Activated CD4-positive, CD25-positive, alpha-beta regulatory T cell treated with anti-CD3 and anti-CD28 coated beads, Interleukin-2, amount 50 U/mL, for 16 hours (primary cell): ENCODE data around the gene THOC2.
"Not testable (repeated sequence)": the region's sequence is repeated elsewhere in the genome, so short reads cannot be mapped to it uniquely, and the experiment has no call there.

Experiments
- DNase-seq: peaks from one replicate; pipeline ENCODE4 v3.0.0-alpha.2; 2020; ENCODE audit warnings: low read depth, low spot score

The THOC2 gene, protein sequence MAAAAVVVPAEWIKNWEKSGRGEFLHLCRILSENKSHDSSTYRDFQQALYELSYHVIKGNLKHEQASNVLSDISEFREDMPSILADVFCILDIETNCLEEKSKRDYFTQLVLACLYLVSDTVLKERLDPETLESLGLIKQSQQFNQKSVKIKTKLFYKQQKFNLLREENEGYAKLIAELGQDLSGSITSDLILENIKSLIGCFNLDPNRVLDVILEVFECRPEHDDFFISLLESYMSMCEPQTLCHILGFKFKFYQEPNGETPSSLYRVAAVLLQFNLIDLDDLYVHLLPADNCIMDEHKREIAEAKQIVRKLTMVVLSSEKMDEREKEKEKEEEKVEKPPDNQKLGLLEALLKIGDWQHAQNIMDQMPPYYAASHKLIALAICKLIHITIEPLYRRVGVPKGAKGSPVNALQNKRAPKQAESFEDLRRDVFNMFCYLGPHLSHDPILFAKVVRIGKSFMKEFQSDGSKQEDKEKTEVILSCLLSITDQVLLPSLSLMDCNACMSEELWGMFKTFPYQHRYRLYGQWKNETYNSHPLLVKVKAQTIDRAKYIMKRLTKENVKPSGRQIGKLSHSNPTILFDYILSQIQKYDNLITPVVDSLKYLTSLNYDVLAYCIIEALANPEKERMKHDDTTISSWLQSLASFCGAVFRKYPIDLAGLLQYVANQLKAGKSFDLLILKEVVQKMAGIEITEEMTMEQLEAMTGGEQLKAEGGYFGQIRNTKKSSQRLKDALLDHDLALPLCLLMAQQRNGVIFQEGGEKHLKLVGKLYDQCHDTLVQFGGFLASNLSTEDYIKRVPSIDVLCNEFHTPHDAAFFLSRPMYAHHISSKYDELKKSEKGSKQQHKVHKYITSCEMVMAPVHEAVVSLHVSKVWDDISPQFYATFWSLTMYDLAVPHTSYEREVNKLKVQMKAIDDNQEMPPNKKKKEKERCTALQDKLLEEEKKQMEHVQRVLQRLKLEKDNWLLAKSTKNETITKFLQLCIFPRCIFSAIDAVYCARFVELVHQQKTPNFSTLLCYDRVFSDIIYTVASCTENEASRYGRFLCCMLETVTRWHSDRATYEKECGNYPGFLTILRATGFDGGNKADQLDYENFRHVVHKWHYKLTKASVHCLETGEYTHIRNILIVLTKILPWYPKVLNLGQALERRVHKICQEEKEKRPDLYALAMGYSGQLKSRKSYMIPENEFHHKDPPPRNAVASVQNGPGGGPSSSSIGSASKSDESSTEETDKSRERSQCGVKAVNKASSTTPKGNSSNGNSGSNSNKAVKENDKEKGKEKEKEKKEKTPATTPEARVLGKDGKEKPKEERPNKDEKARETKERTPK (N-terminal part only)

GRCh38 chrX:123732670-123733363, at the start of gene THOC2:
Gene THOC2, minus strand, starts transcription at chrX:123733052. Its CDS starts 30 bp downstream, at chrX:123733022.
- peak; percentile 43 for DNase-seq

GRCh38 chrX:123781786-123782185, 48.9 kb upstream of the THOC2 start:
- not testable (repeated sequence) for DNase-seq

GRCh38 chrX:123779908-123780396, 47.1 kb upstream of the THOC2 start:
- DNase-seq: no peak

DNA sequence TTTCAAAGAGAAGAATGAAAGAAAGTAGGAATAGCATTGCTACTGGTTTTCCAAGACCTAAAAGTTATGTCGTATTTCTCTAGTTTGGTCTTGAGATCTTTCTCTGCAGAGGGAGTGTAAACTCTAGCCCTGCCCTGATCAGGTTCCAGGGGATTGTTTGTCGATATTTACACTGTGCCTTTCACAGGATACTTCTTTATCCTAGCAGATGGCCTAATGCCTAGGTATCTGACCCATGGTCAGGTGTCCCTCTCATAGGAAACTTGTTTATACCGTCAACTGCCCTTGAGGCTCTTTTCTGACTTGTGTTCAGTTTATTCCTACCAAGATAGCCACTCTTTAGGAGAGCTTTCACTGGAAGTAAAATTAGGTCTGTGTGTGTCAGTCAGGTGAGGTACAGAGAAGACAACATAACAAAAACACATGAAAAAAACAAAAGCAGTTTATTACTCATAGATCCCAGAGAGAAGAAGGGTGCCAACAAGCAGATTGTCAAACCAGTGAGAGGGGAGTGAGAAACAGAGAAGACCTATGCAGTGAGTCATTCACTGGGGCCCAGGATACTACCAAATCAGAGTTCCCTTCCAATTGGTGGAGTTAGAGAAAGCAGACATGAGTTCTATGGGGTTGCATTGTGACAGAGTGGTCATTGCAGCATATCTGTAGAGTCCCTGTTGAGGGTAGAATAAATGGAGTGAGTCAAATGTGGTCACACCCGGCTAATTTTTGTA, 40.6 kb upstream of the THOC2 start:
- DNase-seq: no peak

DNA sequence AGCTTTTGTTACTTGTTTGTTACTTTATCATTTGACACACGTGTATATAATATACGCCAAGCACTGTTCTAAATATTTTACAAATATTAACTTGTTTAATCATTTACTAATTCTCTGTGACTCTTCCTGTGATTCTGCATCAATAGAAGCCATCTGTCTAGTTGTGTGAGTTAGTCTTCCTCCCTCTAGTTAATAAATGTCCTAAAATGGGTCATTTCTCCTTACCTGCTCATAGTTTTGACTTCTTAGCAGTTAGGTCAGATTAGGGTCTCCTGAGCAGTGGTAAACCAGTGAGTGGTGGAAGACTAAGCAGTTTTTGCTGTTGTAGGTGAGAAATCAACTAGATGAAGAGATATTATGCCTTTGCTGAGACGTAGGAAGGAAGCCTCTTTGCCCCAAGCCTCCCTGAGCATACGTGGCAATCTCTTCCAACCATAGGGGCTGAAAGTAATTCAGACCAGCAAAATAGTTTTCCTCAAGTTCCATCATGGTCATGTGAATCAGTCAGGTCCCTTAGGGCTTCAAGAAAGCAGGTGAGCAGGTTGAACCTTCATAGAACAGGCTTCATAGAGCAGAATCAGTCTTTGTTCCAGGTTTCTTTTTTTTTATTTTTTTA, 38.7 kb upstream of the THOC2 start:
- no peak for DNase-seq

GRCh38 chrX:123764967-123765871, 32.4 kb upstream of the THOC2 start:
- DNase-seq: peak; percentile 4

DNA sequence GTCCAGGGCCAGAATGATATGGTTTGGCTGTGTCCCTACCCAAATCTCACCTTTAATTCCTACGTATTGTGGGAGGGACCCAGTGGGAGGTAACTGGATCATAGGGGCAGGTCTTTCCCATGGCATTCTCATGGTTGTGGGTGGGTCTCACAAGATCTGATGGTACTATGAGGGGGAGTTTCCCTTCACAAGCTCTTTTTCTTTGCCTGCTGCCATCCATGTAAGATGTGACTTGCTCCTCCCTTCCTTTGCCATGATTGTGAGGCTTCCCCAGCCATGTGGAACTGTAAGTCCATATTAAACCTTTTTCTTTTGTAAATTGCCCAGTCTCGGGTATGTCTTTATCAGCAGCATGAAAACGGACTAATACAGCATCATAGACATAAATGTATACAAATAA, 27.0 kb upstream of the THOC2 start:
- not testable (repeated sequence) for DNase-seq

DNA sequence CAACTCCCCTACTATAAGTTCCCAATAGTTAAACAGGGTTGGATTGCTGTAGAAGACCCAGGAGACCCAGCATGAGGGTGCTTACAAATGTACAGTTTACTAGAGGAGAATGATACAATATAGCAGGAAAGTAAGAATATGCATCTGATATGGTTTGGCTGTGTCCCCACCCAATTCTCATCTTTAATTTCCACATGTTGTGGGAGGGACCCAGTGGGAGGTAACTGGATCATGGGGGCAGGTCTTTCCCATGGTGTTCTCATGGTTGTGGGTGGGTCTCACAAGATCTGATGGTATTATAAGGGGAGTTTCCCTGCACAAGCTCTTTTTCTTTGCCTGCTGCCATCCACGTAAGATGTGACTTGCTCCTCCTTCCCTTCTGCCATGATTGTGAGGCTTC, 24.9 kb upstream of the THOC2 start:
- DNase-seq: not testable (repeated sequence)

DNA sequence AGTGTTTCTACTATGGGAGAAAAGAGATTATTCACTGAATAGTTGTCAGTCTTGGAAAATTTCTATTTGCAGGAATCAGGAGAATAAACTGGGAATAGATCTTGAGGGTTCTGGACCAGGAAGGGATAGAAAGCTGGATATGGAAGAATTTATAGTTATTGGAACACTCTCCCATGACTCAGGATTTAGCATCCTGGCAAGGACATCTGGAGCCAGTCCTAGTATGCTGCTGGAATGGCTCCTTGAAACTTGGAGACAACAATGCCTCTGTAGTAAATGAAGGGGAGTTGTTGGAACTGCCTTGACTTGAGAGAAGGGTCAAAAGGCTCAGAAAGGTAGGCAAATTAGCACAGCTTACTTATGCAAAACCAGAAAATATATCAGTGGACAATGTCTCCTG, 23.5 kb upstream of the THOC2 start:
- no peak for DNase-seq

DNA sequence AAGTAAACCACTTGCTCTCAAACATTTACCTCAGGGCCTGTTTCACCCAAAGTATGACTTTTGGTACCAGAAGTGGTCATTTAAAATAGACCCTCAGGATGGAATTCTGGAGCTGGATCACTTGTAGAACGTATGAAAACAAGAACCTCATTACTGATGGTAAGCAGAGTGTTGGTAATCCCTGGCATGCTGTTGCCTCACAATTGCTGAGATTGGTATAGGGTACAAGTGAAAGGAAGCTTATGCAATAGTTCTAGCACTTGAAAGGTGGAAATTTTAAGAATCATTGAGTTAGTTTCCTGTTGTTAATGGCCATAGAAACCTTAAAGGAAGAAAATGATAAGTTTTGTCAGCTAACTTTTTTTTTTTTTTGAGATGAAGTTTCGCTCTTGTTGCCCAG, 22.3 kb upstream of the THOC2 start:
- no peak for DNase-seq

DNA sequence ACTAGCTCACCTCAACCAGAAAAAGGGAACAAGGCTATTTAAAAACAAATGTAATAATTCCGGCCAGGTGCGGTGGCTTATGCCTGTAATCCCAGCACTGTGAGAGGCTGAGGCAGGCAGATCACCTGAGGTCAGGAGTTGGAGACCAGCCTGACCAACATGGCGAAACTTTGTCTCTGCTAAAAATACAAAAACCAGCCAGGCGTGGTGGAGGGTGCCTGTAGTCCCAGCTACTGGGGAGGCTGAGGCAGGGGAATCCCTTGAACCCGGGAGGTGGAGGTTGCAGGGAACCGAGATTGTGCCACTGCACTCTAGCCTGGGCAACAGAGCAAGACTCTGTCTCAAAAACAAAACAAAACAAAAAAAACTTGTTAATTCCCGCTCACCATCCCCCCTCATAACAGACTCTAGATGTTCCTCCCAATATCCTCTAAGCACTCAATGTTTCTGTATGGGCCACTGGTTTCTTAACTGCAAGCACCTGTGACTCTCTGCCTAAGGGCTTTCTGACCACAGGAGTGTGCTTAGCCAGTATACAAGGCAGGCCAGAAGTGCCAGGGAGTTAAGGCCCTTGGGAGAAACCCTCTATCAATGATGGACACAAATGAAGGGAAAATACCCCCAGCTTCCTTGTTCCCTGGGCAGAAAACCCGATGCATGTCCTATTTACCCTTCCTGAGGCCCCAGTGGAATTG, 21.0 kb upstream of the THOC2 start:
- DNase-seq: no peak

- DNase-seq: no peak
Observed at GRCh38 chrX:123749643-123750042, 16.8 kb upstream of the THOC2 start.

DNA sequence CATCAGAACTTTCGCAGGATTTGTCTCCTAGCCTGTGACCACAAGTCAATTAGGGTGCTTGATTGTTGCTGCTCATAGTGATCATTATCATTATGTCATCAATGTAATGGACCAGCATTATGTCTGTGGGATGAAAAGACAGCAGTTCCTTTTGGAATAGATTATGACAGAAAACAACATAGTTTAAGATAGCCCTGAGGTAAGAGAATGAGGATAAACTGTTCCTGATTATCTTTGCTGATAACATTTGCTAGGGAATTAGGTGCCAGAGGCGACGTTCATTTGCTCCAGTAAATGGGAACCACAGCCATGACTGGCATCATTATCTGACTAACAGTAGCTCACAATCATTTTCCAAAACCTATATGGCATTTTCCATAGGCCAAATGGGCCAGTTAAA, 12.7 kb upstream of the THOC2 start:
- no peak for DNase-seq

DNA sequence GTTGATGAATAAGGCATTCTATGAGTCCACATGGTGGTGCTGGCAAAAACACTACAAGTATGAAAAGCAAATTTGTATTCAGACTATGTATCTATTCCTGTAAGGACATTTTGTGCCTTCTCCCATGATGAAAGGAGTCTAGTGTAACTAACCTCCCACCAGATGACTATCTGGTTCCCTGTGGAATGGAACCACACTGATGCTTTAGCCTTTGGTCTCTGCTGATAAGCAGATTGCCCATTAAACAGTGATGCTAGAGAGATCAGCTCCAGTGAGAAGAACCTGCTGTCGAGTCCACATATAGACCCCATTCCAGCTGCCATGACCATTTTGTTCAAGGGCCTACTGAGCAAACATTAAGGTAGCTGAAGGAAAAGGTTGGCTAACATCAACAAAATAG, 10.5 kb upstream of the THOC2 start:
- DNase-seq: no peak

- DNase-seq: no peak
Observed at GRCh38 chrX:123742440-123742839, 9.6 kb upstream of the THOC2 start.

DNA sequence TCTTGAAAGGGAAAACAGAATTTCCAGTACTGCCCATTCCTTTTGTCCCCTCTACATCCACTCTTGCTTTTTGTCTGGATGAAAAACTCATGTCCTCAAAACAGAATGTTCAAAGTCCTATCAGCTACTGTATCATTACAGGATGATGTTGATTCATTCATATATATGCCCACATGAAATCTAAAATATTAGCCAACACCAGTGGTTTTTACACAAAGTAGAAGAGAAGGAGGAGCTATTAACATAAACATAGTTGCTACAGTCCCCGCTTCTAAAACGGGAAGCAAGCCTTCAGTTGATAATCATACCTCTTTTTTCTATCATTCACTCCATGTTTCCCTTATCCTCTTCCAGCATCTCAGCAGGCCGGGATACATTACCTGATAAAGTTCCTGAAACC, 7.7 kb upstream of the THOC2 start:
- no peak for DNase-seq

GRCh38 chrX:123740006-123740405, 7.2 kb upstream of the THOC2 start:
- DNase-seq: no peak

GRCh38 chrX:123739474-123739873, 6.6 kb upstream of the THOC2 start:
- no peak for DNase-seq
